Ishikawa (cell line): ENCODE measurements around the gene HSD11B1.

Source experiments
- YY1 ChIP-seq: IDR thresholded peaks from 2 replicates; pipeline ENCODE4 v1.6.1; 2012; ENCODE audit warnings: low read depth
- TF ChIP-seq, protein P1 (sequence below): IDR thresholded peaks from 2 replicates; pipeline ENCODE4 v1.6.1; 2012

DNA sequence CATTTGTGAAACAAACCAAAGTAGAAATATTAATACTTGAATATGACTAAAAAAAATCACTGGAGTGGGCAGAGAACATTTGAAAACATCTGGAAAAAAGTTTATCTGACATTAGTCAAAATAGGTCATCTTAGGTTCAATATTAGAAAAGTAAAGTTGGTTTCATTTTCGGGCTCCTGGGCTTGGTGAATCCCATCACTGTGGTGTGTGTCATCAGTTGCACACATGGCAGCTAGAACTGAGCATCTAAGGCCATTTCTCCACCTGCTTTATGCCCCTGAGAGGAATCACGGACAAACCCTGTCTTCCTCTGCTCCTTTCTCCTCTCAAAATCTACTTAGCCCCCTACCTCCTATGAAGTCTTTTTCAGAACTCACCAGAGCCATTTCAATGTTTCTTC, 5.4 kb downstream of the HSD11B1 start:
- no peak for TF ChIP-seq YY1
- TF ChIP-seq, protein P1, sequence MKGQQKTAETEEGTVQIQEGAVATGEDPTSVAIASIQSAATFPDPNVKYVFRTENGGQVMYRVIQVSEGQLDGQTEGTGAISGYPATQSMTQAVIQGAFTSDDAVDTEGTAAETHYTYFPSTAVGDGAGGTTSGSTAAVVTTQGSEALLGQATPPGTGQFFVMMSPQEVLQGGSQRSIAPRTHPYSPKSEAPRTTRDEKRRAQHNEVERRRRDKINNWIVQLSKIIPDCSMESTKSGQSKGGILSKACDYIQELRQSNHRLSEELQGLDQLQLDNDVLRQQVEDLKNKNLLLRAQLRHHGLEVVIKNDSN: no peak
